ENCODE measurements around the gene ANKRD33B. TPM values are rescaled to one million over a fixed set of nuclear protein-coding genes. Genes with fewer than 3 reads are reported as not detected.
A peak's percentile ranks its signal among the peaks of the same experiment; 100 is the strongest.

Gene ANKRD33B
- total and polyA plus RNA-seq, 9 of the 15 experiments (the other 6 are each of a cell fraction or from before 2014, with no cell fraction given): 0.10 to 1.7 (median 0.40) TPM

- ATAC-seq (peak; percentile 47), DNase-seq (ENCODE audit: extremely low read depth in 1 of 4, low spot score in 3 of 4) (no peak), FAIRE-seq (no peak)
- Histone ChIP-seq H3K9ac (ENCODE audit: insufficient read depth in 1 of 2, low read depth in 2 of 2, low read length in 2 of 2) (no peak overlapping the region), H4K20me1 (replicated peaks; ENCODE audit: control insufficient read depth, insufficient read depth, low read length) (no peaks in the 10 kb centered on the region), H3K79me2 (ENCODE audit: control insufficient read depth, insufficient read depth, low read length) (no peaks in the 10 kb centered on the region), H3K9me3 (replicated peaks; ENCODE audit: control insufficient read depth, insufficient read depth, low read depth, low read length) (peaks cover 5% of the 10 kb centered on the region; the same call in 1 of the 2 replicates), H3K9me1 (ENCODE audit: control insufficient read depth, insufficient read depth, low read length) (no peaks in the 10 kb centered on the region), H3K4me2 (ENCODE audit: insufficient read depth, low read length) (no peak overlapping the region), H2AFZ (ENCODE audit: low read depth, low read length) (no peak overlapping the region), H3K4me1 (replicated peaks in 1 of 2; ENCODE audit: control insufficient read depth in 2 of 2, insufficient read depth in 2 of 2, low read length in 2 of 2) (peaks cover 0 to 4% of the 10 kb centered on the region in 2 experiments; a peak in 2 of 5 replicates), H3K27ac (ENCODE audit: extremely low read depth, low read depth, low read length) (no peak overlapping the region), H3K4me3 (no peak overlapping the region), H3K27me3 (ENCODE audit: control insufficient read depth in 2 of 2, insufficient read depth in 2 of 2, low read length in 2 of 2) (peaks cover 12 to 37% of the 10 kb centered on the region in 2 experiments; a peak in 4 of 5 replicates), H3K36me3 (ENCODE audit: control insufficient read depth, insufficient read depth, low read length) (no peaks in the 10 kb centered on the region)
- TF ChIP-seq ZNF165 (CRISPR knock-in tag; IDR thresholded peaks at IDR 0.05; ENCODE audit: borderline replicate concordance) (no peak), RCOR1 (IDR thresholded peaks at IDR 0.05; ENCODE audit: borderline replicate concordance in 1 of 2, low read depth in 2 of 2, low read length in 2 of 2) (no peak), CCAR2 (IDR thresholded peaks at IDR 0.05; ENCODE audit: low read depth, low read length) (no peak), ESRRA (IDR thresholded peaks at IDR 0.05; ENCODE audit: borderline replicate concordance, low read depth) (no peak), HSF4 (CRISPR knock-in tag; IDR thresholded peaks at IDR 0.05; ENCODE audit: borderline replicate concordance) (no peak), ZFP91 (CRISPR knock-in tag; IDR thresholded peaks at IDR 0.05) (no peak), ZNF583 (CRISPR knock-in tag; IDR thresholded peaks at IDR 0.05) (no peak)
- TF ChIP-seq, protein P1, sequence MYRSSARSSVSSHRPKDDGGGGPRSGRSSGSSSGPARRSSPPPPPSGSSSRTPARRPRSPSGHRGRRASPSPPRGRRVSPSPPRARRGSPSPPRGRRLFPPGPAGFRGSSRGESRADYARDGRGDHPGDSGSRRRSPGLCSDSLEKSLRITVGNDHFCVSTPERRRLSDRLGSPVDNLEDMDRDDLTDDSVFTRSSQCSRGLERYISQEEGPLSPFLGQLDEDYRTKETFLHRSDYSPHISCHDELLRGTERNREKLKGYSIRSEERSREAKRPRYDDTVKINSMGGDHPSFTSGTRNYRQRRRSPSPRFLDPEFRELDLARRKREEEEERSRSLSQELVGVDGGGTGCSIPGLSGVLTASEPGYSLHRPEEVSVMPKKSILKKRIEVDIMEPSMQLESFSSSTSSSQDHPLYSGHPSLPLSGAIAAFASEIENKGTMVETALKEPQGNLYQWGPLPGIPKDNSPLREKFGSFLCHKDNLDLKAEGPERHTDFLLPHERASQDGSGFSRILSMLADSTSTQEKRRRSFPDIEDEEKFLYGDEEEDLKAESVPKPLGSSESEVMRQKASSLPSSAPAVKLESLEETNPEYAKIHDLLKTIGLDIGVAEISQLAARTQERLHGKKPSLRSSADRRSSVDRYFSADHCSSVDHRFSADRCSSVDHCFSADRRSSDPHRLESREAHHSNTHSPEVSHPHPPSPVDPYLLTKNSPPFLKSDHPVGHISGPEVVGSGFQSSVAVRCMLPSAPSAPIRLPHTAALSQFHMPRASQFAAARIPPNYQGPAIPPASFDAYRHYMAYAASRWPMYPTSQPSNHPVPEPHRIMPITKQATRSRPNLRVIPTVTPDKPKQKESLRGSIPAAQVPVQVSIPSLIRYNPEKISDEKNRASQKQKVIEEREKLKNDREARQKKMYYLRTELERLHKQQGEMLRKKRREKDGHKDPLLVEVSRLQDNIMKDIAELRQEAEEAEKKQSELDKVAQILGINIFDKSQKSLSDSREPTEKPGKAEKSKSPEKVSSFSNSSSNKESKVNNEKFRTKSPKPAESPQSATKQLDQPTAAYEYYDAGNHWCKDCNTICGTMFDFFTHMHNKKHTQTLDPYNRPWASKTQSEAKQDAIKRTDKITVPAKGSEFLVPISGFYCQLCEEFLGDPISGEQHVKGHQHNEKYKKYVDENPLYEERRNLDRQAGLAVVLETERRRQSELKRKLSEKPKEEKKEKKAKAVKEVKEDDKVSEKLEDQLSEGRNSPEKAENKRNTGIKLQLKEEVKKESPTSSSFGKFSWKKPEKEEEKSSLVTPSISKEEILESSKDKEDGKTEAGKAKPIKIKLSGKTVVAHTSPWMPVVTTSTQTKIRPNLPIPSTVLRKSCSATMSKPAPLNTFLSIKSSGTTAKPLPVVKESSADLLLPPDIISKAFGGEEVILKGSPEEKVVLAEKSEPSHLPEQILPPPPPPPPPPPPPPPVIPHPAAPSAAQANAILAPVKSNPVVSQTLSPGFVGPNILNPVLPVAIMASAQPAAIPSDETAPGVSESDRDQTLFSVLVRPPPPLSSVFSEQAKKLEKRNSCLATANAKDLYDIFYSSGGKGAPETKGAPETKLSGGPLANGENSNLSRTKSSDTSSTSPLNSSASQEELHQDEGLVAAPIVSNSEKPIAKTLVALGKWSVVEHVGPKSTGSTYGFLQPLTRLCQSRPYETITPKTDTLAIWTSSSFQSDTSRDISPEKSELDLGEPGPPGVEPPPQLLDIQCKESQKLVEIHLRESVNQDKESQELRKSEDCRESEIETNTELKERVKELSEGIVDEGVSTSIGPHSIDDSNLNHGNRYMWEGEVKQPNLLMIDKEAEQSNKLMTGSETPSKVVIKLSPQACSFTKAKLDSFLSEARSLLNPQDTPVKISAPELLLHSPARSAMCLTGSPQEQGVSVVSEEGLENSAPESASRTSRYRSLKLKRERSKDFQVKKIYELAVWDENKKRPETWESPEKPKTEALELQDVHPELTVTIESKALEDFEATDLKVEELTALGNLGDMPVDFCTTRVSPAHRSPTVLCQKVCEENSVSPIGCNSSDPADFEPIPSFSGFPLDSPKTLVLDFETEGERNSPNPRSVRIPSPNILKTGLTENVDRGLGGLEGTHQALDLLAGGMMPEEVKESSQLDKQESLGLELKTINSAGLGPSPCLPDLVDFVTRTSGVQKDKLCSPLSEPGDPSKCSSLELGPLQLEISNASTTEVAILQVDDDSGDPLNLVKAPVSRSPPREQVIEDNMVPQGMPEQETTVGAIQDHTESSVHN (IDR thresholded peaks at IDR 0.05; ENCODE audit: borderline replicate concordance in 1 of 2, low read depth in 1 of 2): no peak
- TF ChIP-seq, protein P2, sequence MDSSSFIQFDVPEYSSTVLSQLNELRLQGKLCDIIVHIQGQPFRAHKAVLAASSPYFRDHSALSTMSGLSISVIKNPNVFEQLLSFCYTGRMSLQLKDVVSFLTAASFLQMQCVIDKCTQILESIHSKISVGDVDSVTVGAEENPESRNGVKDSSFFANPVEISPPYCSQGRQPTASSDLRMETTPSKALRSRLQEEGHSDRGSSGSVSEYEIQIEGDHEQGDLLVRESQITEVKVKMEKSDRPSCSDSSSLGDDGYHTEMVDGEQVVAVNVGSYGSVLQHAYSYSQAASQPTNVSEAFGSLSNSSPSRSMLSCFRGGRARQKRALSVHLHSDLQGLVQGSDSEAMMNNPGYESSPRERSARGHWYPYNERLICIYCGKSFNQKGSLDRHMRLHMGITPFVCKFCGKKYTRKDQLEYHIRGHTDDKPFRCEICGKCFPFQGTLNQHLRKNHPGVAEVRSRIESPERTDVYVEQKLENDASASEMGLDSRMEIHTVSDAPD (CRISPR knock-in tag; IDR thresholded peaks at IDR 0.05): no peak
- intact Hi-C loops (cut with micrococcal nuclease) (no loop called here), in situ Hi-C loops (cut with MboI) (no loop called here)
- POLR2A ChIA-PET: interaction anchor here (0.7 to 2.1 kb wide), 4 partner anchors 10 to 25 kb away, joined by 3 to 5 read pairs (median 4); no protein-coding TSS in a partner anchor
- 21% methylated on average over 7 of the region's 7 CpGs for WGBS (ENCODE audit: insufficient coverage, low coverage, missing lambda C conversion rate)
- BruUV-seq (replicated peaks): no TSS peak
- CTCF ChIA-PET (ENCODE audit: low intra/inter-chr PET ratio): no interaction called here
Observed at GRCh38 chr5:10519729-10520128, 44.1 kb upstream of the ANKRD33B start.

All from K562 (cell line).